Activated gamma-delta T cell treated with Interleukin-2 at 50 U/mL for 16 hours (primary cell): ENCODE measurements around the gene MEPE.
"Not testable (repeated sequence)": the region's sequence is repeated elsewhere in the genome, so short reads cannot be mapped to it uniquely, and the experiment has no call there.

Experiments
- DNase-seq: peaks from one replicate; pipeline ENCODE4 v3.0.0-alpha.2; 2020

MEPE gene

DNA sequence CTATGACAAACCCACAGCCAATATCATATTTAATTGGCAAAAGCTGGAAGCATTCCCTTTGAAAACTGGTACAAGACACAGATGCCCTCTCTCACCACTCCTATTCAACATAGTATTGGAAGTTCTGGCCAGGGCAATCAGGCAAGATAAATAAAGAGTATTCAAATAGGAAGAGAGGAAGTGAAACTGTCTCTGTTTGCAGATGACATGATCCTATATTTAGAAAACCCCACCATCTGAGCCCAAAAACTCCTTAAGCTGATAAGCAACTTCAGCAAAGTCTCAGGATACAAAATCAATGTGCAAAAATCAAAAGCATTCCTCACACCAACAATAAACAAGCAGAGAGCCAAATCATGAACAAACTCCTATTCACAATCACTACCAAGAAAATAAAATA, 58.0 kb downstream of the MEPE start:
- DNase-seq: not testable (repeated sequence)

DNA sequence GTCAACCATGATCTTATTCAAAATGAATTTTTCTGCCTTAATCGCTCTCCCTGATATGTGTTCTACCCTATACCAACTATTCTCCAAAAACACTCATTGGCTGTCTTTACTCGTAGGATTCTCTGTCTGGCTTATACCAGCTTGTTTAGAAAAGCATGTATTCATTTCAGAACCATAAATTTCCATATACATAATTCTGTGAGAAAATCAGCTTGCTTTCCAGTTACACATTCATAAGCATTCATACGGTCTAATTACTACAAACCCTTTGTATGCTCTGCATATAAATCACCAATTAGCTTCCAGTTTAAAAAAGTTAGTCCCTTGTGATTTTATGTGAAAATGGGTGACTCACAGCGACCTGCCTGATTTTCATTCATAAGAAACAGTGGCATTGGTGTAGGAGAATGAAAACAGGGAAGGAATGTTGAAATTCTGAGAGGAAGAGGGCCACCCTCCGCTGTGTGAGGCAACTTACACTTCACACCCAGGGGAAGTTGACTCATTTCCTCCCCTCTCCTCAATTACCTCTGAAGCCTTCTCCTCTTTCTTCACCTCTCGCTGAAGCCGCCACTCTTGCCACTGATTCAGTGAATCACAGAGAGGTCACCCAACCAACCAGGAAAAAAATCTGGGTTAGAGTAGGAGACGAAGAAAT, 63.3 kb downstream of the MEPE start:
- no peak for DNase-seq
